CD4-positive, alpha-beta T cell treated with Interleukin-1 beta for 1 hour (primary cell): ENCODE measurements around the gene CEP76.
"Not testable (repeated sequence)": the region's sequence is repeated elsewhere in the genome, so short reads cannot be mapped to it uniquely, and the experiment has no call there.

ENCODE experiments used
- DNase-seq, 2 donors: peaks; one replicate each; pipeline ENCODE4 v3.0.0-alpha.2; 2020 to 2022

Gene CEP76

DNA sequence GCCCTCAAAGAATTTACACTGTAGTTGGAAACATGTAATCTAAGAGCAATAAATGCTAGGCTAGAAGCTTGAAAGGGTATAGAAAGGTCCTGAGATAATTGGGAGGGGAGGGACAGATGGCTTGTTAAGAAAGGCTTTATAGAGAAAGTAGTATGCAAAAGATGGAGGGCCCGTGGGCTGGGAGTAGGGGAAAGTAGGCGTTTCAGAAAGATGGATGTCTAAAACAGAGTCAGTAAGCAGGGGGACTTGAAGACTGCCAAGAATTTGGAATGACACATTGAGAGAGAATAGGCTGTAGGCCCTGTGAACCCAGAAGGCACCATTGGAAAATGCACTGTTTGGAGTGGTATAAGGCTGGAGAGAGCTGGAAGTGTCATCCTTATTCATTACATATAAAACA lies 1.1 kb upstream of the CEP76 start:
- DNase-seq, result no peak

DNA sequence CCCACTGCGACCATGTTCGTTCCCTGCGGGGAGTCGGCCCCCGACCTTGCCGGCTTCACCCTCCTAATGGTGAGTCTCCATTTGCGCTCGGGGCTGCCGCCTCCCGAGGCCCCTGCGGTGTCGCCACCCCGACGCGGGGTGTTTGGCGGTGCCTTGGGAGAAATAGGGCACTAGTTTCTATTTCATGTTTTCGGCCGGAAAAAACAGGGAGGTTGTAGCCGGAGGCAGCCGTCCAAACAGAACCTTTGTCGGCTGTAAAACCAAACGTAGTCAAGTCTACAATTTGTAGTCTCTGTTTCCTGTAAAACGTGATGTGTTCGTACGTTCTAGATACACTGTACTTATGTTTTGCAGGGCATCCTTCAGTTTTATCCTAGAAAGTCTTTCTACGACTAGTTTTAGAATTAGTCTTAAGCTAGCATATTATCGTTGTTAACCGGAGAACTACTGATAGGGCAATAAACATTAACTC lies 609 bp upstream of the CEP76 start:
- DNase-seq, result no peak

DNA sequence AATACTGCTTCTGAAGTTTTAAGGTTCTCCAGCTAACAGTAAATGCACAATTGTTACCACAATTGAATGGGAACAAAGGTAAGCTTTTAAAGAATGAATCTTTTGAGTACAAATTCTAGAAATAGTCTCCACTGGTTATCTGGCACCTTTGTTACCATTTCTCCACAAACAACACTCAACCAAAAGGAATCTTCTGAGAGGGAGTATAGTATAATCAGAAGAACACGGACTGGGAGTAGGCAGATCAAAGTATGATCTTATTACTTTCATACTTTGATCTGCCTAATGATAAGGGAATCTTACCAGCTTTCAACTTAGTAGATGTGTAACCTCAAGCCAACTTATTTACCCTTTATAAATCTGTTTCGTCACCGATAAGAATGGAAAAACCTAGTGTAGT lies 1.4 kb downstream of the CEP76 start:
- DNase-seq, result peak in 1 of 2 donors; percentile 21

DNA sequence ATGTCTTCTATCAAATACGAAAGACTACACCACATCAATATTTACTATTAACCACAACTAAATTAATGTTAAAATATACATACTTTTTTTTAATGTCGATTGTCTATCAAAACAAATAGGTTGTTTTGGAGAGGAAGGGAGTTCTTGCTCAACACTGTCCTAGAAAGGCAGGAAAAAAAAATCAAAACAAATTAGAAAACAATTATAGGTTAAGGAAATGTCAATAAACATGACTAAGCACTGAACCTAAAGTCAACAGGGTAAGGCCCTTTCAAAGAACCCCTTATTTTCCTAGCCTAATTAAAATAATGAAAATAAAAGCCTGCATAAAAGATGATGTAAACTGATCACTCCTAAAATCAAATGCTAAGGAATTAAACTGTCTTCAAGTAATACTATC lies 2.8 kb downstream of the CEP76 start:
- no peak for DNase-seq

DNA sequence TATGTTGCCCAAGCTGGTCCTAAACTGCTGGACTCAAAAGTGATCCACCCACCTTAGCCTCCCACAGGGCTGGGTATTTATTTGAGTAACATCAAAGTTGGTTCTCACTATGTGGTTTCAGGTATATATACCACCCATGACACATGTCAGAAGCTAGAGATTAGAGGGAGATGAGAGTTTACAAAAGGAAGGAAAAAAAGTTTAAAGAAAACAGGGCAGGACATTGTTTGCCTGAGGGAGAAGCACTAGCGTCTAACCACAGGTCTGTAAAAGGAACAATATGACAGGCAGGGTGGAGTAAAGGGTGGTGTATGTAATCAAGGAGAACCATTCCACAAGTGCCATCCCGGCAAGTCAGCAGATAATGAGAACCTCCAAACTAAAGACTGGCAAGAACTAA lies 8.5 kb downstream of the CEP76 start:
- no peak for DNase-seq

DNA sequence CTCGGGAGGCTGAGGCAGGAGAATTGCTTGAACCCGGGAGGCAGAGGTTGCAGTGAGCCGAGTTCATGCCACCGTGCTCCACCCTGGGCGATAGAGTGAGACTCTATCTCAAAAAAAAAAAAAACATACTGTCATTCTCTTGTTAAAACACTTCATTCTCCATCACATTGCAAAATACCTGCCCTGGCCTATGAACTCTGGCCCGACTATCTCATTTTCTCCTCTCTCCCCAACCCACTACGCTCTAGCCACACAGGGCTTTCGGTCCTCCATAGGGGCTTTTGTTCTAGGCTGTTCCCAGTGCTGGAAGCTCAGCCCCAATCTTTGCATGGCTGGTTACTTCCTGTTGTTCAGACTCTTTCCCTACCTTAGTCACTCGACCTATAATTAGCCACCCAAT lies 10.3 kb downstream of the CEP76 start:
- DNase-seq, result no peak

DNA sequence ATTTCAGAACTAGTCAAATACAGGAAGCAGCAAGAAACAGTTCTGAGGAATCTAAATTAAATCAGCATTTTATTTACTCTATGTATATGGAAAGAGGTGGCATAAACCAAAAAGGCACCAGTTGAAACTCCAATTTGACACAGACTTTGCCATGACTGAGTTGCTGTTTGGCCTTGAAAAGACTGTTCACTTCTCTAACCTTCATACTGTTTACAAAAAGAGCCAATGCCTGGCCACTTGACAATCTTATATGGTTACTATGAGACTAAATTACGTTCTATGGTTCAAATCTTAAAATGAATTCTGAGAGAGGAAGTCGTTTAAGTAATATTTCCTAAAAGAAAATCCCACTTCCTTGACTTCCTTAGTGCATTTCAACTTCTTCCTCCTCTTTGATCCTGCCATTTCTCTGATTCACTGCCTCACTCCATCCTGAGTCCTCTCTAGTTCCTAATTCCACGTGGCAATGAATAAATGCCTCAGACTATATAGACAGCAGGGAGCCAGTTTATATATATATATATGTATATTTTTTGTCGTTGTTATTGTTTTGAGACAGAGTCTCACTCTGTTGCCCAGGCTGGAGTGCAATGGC lies 13.2 kb downstream of the CEP76 start:
- no peak for DNase-seq

DNA sequence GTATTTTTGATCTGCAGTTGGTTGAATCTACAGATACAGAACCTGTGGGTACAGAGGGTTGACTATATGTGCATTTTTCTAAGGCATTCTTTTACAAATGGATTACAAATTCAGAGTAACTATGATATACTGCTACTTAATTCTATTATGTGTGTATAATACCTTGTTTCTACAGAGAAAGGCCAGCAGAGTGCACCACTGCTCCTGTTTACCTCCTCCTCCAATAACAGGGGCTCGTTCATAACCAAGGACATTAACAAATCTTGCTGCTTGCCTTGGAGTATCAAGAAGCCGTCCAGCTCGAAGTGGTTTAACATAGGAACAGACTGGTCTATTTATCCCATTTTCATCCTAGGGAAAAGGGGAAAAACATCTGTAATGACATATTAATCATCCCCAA lies 16.4 kb downstream of the CEP76 start:
- DNase-seq, result no peak

DNA sequence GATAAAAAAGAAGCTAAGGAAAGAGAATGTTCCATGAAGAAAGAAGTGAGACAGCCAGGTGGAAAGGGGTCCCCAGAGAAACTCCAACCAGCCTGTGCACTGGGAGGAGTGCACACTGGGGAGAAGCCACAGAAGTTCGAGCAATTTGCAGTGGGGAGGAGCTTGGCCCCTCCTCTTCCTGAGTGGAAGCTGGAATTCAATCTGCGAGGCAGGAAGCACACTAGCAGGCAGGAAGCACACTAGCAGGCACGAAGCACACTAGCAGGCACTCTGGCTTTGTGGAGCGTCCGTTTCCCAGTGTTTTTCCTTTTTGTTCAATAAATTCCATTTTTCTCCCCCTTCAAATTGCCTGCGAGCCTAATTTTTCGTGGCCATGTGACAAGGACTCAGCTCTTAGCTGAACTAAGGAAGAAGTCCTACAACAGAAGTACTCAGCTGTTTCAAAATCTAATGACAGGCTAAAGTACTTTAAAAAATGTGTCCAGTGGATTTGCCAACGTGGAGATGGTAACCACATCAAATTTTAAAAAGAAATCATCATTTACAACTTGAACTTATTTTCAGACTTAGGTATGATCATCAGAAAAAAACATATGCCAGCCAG lies 23.2 kb downstream of the CEP76 start:
- no peak for DNase-seq

DNA sequence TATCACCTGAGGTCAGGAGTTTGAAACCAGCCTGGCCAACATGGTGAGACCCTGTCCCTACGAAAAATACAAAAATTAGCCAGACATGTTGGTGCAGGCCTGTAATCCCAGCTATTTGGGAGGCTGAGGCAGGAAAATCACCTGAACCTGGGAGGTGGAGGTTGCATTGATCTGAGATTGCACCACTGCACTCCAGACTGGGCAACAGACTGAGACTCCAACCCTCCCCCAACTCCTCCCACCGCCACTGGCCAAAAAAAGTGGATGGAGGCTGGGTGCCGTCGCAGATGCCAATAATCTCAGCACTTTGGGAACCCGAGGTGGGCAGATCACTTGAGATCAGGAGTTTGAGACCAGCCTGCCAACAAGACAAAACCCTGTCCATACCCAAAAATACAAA lies 34.5 kb downstream of the CEP76 start:
- DNase-seq, result no peak

DNA sequence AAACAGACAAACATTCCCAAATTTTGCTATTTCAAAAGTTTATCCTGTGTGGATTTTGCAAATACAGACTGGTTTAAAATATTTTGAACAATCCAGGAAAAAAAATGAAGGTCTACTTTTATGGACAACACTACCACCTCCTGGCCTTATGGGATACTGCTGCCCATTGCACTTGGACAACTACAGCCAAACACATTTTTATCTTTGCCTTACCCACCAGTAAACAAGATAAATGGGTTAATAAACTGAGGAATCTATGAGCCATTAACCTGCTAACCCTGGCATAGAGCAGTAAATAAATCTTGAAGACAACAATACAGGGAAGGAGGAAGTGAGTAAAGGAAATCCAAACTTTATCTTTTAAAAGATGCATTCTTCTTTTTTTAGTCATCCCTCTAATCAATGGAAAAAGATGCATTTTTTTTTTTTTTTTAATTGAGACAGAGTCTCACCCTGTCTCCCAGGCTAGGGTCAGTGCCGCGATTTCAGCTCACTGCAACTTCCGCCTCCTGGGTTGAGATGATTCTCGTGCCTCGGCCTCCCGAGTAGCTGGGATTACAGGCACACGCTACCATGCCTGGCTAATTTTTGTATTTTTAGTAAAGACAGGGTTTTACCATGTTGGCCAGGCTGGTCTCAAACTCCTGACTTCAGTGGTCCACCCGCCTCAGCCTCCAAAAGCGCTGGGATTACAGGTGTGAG lies 42.5 kb downstream of the CEP76 start:
- DNase-seq, result peak; percentile 20 to 54

DNA sequence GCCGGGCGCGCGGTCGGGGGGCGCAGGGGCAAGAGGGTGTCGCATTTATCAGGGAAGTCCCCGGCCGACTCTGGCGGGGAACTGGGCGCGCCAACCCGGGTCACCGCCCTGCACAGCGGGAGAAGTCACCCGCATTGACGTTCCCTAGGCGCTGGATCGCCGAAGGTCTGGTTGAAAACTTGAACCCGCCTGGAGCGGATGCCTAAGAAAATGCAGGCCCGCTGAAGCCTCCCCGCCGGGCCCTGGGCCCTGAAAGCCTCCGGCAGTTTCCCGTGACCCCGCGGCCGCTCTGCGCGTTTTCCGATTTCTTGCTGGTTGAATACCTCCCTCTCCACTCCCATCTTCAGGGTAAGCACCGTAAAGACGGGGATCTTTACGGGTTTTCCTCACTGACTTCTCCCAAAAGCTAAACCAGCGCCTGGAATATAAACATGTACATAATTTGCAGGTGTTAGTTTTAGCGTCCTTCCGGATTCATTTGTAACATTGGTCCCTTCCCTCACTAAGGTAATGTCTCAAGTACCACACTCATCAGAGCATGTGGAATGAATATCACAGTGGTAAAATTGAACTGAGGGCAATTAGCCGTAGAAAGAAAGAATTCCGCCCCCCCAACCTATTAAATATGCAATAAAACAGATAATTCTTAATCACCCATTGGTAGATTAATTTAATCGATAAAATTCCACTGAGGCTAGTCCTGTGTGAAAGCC lies 43.9 kb downstream of the CEP76 start:
- DNase-seq, result peak; percentile 14 to 29

DNA sequence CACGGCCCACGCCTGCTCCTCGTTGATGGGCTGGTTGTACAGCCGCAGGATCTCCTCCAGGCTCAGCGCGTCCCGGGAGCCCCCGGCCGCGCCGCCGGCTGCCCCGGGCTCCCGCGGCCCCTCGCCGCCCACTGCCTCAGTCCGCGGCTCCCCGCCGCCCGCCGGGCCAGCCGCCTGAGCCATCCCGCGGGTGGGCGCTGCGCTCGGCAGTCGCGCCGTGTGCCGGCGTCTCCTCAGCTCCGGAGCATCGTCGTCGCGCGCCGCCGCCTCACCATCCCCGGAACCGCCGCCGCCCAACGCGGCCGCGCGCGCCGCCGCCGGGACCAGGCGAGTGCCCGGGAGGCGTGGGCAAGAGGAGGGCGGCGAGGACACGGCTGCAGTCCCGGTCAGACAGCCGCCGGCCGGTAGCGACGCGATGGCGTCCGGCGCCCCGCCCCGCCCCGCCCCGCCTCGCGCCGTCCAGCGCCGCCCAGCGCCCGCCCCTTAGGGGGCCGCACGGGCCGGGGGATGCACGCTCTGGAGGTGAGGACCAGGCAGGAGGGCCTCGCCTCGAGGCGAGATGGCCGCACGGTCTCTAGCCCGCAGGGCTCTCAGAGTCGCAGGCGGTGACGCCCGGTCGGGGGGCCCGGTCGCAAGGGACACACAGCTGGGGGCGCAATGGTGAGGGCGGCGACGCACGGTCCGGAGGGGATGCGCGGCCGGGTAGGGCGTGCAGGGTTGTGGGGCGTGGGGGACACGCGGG lies 44.7 kb downstream of the CEP76 start, which contains the start of gene SPIRE1:
TSS of gene SPIRE1 (minus strand) at position 424 of the 742 bp plus-strand sequence. CDS start at position 183, 241 bp downstream.
- DNase-seq, result peak; percentile 47

DNA sequence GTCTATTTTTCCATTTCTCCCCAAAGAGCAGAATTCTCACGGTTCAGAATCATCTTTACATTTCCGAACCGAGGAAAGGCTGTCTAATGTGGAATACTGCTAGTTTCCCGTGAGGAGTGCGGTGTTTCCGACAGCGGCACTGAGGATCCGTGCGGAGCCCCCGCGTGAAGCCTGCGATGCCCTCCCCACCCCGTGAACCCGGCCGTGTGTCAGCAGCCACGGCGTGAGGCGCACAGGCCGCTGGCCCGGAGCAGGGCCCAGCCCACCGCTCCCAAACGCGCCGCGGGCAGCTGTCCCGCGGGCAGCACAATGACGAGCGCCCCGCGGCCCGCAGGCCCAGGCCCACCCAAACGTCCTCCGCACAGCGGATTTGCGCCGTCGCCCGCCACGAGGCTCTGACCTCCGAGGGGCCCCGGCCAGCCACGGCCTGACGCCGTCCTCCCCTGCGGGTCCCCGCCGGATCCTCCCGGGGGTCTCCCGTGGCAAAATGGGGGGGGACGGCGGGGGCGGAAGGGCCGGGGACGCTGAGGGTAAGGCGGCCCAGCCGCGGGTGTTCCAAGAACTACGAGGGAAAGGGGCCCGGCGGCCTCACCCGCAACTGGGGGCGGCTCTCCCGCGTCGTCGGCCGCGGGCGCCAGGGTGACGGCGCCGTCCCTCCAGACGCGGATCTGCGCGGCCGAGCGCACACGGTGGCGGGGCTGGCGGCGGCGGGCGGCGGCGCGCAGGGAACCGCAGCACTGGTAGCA lies 45.4 kb downstream of the CEP76 start:
- DNase-seq, result peak in 1 of 2 donors; percentile 4

DNA sequence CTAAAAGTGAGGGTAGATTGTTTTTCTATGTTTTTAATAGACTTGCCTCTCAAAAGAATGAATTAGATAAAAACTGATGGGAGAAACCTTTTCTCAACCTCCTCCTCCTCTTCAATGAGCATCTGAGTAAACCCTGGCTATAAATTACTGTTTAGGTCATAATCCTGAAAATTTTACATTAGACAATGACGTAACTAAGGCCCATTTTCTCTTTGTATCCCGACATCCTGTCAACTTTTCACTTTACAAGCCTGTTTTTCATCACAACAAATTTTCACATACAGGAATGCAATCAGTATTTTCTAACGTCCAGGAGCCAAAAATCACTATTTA lies 46.0 kb downstream of the CEP76 start:
- no peak for DNase-seq

DNA sequence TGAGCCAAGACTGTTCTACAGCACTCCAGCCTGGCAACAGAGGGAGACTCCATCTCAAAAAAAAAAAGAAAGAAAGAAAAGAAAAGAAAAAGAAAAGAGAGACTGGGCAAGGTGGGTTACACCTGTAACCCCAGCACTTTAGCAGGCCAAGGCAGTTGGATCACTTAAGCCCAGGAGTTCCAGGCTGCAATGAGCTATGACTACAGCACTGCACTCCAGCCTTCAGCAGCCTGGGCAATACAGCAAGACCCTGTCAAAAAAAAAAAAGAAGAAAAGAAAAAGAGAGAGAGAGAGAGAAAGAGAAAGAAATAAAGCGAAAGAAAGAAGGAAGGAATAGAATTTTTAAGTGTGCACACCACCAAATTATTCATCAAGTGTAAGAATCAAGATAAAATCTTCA lies 47.6 kb downstream of the CEP76 start:
- no peak for DNase-seq

DNA sequence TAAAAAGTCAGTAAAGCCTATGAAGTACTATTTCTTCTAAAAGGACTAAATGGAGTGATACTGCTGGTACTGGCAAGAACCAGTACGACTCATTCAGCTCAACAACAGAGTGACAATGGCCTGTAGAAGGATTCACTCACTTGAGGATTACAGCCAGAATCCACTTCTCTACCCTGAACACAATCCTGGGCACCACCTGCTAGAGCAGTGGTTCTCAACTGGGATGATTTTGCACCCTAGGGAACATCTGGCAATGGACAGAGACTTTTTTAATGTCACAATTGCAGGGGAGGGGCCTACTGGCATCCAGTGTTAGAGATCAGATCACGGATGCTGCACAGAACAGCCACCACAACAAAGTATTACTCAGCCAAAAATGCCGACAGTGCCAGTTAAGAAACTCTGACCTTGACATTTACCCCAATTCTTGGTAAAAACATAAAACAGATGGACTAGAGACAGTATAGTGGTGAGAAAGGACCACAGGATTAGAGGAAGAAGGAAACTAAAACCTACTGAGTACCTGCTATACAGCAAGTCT lies 49.6 kb downstream of the CEP76 start:
- DNase-seq, result no peak

DNA sequence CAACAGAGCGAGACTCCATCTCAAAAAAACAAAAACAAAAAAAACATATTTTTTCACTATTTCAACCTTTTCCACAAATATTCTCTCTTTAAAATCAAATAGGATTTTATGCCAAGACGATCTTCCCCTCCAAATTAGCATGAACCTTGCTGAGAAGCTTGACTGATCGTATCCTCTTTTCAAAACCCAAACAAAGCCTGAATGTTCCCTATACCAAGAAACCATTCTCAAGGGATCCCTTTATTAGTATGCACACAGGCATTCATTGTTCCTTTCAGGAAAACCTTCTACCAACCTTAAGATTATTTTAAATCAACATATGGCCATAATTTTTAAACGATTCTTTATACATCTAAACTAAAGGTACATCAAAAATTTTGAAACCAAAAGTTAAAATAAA lies 50.9 kb downstream of the CEP76 start:
- no peak for DNase-seq

DNA sequence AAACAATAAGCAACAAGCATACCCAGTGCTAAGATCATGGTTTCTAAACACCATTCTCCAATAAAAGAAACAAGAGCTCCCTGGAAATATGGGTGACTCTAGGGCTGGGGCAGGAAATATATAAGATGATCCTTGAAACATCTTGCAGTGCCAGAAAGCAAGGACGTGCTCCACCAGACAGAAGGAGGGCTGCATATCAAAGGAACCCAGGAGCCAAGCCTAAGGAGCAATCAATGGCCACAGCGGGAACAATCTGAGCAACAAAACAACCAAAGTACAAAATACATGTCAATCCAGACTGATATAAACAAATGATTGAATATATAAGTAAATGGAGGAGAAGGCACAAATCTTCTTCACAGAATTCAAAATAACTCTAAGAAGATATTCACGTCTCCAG lies 54.8 kb downstream of the CEP76 start:
- DNase-seq, result no peak

DNA sequence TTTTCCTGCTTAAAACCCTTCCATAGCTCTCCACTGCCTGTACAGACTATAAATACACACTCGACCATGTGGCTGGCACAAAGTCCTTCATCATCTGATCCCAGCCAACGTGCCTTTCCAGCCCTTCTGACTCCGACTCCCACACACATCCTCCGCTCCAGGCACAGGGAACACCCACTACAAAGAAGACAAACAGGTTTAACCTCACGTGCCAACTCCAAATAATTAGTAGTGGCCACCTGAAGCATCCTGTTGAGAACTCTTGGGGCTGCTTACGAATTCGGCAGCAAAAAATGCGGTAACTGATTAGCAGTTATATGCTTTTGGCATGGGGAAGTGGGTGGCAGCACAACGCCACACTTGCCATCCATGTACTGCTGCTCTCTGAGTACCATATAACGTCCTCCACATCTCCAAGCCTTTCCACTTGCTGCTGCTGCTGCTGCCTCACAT lies 56.7 kb downstream of the CEP76 start:
- DNase-seq, result no peak

DNA sequence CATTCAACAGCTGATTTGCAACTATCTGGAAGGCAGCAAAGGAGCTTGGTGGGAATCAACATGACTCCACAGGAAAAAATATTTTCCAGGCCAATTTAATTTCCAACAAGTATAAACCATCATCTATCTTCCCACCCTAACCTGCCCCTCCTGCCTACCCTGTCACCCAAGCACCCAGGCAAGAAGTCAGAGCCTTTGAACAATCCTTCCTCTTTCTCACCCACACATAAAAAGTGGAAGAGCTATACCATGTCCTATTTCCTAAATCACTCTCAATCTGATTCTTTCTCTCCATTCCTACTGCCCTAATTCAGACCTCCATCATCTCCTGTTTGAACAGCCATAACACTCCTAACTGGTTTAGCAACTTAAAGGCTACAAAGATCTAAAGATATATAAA lies 57.3 kb downstream of the CEP76 start:
- no peak for DNase-seq

DNA sequence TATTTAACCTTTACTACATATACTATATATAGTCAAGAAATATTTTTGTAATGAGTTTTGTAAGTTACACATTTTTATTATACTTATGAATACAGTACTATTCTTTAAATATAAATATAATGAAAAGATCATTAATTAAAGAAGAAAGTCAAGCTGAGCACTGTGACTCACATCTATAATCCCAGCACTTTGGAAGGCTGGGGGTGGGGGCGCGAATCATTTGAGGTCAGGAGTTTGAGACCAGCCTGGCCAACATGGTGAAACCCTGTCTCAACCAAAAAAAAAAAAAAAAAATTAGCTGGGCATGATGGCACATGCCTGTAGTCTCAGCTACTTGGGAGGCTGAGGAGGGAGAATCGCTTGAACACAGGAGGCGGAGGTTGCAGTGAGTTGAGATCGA lies 58.8 kb downstream of the CEP76 start:
- DNase-seq, result not testable (repeated sequence)
